ENCODE results near the gene PAX4.

The PAX4 gene, protein sequence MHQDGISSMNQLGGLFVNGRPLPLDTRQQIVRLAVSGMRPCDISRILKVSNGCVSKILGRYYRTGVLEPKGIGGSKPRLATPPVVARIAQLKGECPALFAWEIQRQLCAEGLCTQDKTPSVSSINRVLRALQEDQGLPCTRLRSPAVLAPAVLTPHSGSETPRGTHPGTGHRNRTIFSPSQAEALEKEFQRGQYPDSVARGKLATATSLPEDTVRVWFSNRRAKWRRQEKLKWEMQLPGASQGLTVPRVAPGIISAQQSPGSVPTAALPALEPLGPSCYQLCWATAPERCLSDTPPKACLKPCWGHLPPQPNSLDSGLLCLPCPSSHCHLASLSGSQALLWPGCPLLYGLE

DNA sequence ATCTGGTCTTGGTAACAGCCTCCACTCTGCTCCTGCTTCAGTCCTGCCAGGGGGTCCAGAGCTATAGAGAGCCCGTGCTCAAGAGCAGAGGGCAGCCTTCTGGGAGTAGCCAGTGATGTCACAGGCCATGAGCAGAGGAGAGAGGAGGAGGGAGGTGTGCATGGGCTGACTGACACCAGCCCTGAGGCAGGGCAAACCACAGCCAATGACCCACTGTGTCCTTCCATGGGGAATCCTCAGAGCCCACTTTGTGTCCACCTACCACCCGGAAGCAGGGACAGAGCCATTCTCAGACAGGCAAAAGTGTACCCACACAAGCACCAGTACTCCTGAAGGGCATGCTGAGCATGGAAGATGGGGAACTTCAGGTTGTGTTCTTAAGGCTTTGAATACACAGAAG is at the start of gene PAX4:
Gene PAX4, minus strand, starts transcription at position 101 of the 400 bp plus-strand sequence. CDS start 2,214 bp downstream, outside the sequence.
- H3K27ac ChIP-seq: no peak within 1 kb of the TSS
- DNase-seq (ENCODE audit: low read depth, low spot score): no peak

DNA sequence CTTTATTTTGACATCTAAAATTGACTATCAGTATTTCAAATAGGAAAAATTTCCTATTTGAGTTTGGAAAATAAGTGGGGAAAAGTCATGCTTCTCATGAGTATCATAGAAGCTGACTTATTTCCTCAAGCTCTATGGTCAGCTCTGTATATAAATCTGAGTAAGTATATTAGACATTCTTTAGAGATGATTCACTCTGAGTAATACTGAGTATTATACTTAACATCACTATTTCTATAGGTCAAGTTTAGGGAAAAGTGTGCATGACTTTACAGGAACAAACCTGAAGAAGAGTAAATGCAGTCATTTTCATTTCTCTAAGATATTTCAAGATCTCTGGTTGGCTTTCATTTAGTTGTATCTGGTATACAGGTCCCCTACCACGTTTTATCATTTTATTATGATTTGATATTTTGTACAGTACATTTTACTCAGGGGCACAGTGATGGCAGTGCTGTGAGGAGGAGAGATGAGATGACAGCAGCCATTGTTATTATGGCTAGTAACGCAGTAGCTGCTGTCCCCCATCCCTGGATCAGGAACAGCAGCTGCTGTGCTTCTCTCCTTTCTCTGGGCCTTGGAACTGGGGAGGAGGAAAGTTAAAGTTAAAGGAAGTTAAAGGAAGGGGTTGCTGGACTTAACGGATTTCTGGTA is 49.2 kb upstream of the PAX4 start:
- peak; percentile 31 for DNase-seq (ENCODE audit: low read depth, low spot score)
- H3K27ac ChIP-seq: peak overlapping the region; percentile 79

DNA sequence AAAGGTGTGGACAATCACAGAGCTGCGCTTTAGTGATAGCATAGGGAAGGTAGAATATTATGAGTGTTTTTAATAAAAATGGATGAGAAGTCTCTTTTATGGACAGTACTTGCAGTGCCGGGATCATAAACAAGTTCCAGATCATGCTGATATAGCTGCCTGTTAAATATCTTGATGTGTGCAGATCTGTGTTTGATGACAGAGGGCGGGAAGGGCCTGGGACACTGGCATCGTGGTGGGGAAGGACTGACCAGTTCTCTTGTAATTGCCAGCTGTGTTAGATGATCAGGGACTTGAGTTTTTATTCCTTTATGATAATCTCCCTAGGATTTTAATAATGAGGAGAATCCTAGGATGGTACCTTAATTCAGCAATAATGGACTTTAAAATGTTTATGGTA is 48.7 kb upstream of the PAX4 start:
- peak overlapping the region; percentile 79 for H3K27ac ChIP-seq
- DNase-seq (ENCODE audit: low read depth, low spot score): no peak

DNA sequence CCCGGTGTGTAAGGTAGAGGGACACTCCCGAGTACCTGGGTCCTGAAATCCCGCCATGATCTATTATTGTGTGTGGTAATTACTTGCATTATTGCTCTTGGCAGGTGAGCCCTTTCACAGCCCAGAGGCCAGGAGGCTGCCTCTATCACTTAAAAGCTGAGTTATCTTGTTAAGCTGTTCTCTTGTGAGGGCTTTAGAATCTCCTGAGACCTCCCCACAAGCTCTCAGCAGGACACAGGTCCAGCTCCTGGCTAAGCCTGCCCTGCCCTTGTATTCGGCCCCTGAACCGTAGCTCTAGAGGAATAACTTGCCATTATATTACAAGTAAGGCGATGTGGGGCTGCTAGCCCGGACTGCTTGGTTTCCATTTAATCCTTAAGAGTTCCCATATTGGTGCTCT is 48.0 kb upstream of the PAX4 start:
- DNase-seq (ENCODE audit: low read depth, low spot score): no peak
- peak overlapping the region; percentile 79 for H3K27ac ChIP-seq

DNA sequence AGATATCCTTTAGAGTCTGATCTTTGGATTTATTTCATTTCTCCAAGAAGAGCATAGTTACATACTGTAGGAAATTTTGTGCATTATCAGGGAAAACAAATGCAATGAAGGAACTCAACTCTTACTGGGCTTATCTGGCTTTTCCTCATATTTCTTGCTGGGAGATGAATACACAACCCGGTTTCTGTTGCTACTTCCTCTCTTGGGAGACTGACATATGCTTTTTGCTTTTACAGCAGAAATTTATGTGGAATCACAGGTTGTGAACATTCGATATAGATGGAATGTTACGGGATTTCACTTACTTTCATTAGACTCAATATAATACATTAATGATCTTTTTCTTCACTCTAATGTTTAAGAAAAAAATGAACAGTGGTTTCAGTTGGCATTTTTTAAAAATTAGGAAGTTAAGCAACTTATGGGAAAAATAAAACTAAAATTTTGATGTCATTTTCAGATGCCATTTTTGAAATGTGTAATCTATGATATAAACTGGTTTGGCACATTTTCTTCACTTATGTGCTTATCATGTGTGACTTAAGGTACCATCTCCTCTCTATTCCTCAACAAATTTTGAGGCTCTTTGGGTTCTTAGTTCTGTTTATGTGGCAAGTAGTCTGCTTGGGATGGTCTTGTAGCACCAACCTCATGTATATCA is 41.2 kb upstream of the PAX4 start:
- DNase-seq (ENCODE audit: low read depth, low spot score): no peak
- H3K27ac ChIP-seq: no peak overlapping the region

DNA sequence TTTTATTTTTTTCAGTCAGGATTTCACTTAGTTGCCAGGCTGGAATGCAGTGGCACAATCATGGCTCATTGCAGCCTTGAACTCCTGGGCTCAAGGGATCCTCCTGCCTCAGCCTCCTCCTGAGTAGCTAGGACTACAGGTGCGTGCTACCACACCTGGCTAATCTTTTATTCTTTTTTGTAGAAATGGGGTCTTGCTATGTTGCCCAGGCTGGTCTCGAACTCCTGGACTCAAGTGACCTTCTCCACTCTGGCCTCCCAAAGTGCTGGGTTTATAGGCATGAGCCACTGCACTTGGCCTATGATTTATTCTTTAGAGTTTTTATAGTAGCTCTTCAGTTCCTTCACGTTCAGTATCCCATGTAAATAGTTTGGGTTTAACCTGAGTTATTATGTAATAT is 39.6 kb upstream of the PAX4 start:
- no peak for DNase-seq (ENCODE audit: low read depth, low spot score)
- H3K27ac ChIP-seq: no peak overlapping the region

DNA sequence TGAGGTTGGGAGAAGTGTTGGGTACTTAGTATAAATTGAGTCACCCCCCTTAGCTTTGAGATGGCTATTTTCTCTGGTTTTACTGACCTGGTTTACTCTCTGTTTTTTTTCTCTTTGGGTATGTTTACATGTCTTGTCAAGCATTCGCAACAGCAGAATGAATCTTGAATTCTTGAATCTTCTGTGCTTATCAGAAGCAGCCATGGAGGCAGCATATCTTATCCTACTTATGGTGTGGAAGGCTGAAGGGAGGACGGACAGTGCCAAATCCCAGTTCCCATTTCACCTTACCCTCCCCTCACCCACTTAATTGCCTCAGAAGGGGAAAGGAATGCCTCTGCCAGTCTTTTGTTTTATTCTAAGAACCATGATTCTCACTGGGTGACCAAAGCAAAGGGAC is 37.8 kb upstream of the PAX4 start:
- H3K27ac ChIP-seq: no peak overlapping the region
- no peak for DNase-seq (ENCODE audit: low read depth, low spot score)

DNA sequence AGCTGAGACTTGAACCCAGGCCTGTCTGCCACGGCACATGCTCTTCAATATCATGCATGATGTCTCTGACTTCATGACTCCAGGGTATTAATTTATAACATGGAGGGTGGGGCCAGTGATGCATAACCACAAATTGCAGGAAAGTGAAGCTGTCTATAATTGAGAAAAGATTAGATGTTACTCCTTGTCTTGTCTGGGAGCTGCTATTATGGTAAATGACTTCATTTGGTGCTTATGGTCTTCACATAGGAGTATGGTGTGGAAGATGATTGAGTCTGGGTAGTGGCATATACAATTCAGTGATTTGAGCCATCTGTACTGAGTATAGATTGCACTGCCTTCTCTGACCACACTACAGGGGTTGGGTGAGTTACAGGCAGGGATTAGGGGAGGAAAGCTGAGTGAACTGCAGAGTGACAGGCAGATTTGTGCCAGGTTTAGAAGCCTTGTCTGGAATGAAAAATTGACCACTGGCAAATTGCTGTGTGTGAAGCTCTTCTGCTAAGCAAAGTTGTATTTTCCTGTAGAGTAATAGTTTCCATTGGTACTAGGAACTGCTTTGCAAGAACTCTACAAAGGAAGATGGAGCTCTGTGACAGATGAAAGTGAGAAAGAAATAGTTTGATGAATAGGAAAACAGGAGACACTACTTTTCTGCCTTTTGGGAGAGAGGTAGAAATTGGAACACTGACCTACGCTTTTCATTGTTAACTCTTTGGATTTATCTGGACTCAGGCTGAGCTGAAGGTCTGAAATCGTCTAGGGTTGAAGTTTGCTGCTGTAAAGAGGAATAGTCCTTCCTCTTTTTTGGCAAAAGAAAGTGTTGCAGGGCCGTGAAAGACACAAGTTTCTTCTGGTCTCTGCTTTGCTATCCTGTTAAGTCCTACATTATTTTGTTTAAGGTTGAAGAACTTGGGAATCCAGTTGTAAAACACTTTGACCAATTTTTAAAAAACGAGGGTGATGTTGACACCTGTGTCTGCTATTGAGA is 36.8 kb upstream of the PAX4 start:
- H3K27ac ChIP-seq: no peak overlapping the region
- no peak for DNase-seq (ENCODE audit: low read depth, low spot score)

DNA sequence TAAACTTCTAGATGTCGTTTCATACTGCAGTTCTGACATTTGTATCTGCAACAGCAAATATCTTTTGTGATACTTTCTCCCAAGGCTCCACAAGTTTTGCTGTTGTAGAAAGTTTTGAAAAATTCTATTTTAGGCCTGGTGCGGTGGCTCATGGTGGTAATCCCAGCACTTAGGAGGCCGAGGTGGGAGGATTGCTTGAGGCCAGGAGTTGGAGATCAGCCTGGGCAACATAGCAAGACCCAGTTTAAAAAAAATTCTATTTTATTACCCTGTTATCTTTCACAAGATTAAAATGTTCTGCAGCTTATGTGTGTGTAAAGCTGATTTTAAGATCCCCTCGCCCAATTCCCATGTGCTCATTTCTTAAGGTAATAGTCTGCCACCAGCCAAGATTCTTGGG is 35.5 kb upstream of the PAX4 start:
- H3K27ac ChIP-seq: no peak overlapping the region

DNA sequence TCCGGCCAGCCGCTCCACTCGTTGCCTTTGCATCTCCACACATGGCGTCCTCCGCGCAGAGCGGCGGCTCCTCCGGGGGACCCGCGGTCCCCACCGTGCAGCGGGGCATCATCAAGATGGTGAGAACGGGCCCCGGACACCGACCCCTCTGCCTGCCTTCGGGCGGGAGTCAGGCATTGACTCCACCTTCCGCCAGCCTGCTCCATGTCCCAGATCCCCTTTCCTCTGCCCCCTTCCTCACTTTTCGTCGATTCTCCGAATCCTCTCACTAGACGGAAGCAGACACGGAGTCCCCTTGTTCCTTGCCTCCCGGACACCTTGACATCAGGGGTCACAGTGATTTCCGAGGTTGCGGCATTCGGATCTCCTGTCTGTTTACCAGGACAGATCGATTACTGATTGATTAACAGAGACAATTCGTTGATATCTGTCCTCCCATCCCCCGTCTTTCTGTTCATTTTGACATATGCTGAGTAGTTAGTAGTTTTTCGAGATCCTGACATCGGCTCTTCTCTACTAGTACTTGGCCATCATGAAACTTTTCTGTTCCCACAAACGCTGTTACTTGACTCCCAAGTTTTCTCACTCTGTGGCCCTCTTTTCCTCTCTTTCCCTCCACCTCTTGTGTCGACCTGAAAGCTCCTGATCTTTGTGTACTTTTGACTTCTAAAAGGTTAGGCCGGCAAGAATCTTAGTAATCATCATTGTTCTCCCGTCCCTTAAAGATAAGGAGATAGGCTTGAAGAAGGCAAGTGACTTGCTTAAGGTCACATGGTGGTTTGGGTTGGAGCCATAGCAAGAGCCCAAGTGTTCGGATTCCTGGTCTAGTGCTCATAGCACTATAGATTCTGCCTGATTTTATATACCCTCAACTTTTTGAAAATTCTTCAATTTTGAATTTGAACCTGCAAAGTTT is 34.6 kb upstream of the PAX4 start:
- no peak for DNase-seq (ENCODE audit: low read depth, low spot score)
- peak overlapping the region; percentile 74 for H3K27ac ChIP-seq

More for the DNA sequence above, 35.5 kb upstream of the PAX4 start:
- no peak for DNase-seq (ENCODE audit: low read depth, low spot score)

DNA sequence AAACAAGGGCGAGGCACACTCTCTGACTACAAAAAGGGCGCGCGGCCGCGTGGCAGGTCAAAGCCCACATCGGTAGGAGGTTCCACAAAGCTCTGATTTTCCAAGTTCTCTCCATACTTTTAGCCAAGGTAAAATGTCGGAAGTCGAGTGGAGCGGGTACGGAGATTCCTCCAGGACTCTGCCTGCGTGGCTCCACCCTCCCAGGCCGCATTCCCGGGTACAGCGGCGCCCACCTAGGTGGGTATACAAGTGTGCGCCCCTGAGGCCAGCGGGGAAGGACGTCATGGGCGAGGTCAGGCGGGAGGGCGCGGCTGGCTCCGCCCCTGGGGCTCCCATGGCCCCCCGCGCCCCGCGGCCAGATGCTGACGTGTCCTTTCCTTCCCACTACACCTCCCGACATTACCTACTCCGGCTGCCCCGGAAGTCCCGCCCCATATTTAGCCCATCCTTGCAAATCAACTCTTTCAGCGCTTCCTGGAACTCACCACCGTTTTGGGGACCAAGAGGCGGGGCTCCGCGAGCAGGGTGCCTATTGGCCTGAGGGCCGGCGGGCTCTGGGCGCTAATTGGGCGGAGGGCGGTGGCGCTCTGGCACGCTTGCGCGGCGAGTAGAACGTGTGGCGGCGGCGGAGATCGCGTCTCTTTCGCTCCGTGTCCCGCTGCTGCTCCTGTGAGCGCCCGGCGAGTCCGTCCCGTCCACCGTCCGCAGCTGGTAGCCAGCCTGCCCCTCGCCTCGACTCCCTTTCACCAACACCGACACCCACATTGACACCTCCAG is 33.8 kb upstream of the PAX4 start, which contains the start of gene SND1:
Gene SND1, plus strand, starts transcription at position 639 of the 777 bp plus-strand sequence. CDS start 180 bp downstream, outside the sequence.
- peak; percentile 94 for DNase-seq (ENCODE audit: low read depth, low spot score)
- H3K27ac ChIP-seq: peak within 1 kb of the TSS; percentile 74

DNA sequence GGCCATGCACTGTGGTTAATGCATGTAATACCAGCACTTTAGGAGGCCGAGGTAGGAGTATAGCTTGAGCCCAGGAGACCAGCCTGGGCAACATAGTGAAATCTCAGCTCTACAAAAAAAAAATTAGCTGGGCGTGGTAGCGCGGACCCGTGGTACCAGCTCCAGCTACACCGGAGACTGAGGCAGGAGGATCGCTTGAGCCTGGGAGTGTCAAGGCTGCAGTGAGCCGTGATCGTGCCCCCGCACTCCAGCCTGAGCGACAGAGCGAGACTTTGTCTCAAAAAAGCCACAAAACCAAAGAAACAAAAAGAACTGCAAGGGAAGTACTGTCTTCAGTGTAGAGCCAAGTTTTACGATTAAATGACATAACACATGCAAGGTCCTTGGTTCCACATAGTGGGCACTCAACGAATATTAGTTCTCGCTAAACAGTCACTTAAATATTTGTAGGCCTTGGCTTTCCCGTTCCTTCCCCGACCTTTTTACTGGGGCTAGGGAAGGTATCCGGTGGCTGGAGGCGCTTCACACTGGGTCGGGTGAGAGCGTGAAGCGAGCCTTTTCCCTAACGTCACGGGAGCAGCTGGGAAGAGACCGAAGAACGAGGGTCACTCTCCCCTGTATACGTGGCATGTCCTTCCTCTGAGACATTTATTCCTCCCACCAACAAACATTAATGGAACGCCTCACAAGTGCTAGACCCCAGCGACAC is 33.1 kb upstream of the PAX4 start:
- H3K27ac ChIP-seq: peak overlapping the region; percentile 74
- no peak for DNase-seq (ENCODE audit: low read depth, low spot score)

DNA sequence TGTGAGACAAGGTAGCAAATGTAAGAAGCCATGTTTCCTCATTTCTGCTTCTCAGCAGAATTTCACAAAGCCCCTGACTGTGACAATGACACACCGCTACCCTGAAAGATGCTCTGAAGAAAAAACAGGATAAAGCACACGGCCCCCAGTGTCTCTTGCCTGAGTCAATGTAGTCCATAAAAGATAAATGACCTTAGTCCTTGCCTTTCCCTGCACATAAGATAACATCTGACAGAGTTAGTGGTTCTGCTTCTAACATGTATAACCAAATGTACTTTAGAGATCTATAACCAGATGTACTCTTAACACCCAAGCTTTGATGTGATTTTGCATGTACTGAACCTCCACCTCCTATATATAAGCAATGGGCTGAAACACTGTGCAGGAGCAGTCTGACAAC is 31.0 kb upstream of the PAX4 start:
- H3K27ac ChIP-seq: no peak overlapping the region
- no peak for DNase-seq (ENCODE audit: low read depth, low spot score)

DNA sequence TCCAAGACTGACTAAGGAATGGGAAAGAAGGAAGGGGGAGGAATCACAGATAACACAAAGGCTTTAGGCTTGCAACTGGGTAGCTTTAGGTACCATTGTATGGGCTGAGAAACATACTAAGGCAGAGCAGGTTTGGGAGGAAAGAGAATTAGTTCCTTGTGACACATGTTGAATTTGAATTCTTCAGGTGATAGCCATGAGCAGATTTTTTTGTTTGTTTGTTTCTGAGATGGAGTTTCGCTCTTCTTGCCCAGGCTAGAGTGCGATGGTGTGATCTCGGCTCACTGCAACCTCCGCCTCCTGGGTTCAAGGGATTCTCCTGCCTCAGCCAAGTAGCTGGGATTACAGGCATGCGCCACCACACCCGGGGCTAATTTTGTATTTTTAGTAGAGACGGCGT is 29.7 kb upstream of the PAX4 start:
- no peak overlapping the region for H3K27ac ChIP-seq
- no peak for DNase-seq (ENCODE audit: low read depth, low spot score)

DNA sequence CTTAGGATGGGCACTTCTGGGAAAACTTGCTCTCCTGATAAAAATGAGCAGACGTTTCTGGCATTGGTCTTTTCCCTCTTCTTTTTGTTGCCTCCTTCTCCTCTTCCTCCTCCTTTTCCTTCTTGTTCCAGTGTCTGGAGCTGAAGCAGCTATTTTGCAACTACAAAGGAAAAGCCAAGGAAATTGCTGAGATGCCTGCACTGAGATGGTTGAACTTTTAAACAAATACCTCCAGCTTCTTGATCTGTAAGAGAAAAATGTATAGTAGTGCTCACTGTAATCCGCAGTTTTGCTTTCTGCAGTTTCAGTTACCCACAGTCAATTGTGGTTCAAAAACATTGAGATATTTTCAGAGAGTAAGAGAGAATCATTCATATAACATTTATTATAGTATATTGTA is 26.5 kb upstream of the PAX4 start:
- no peak overlapping the region for H3K27ac ChIP-seq
- DNase-seq (ENCODE audit: low read depth, low spot score): no peak

DNA sequence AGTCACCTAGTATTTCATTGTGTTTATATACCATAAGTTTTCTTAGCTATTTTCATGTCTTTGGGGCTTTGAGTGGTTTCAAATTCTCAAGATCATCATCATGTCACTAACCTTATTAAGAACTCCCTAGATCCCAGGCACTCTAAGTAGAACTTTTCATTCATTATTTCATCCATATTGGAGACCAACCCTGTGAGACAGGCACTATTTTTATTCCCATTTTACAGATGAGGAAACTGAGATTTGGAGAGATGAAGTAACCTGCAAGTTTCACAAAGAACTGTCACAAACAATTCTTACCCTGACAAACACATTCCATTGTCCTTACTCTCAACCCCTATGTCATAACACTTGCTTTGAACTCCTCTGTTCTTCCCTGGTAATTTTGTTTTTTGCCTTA is 20.3 kb upstream of the PAX4 start:
- no peak for DNase-seq (ENCODE audit: low read depth, low spot score)
- H3K27ac ChIP-seq: no peak overlapping the region

DNA sequence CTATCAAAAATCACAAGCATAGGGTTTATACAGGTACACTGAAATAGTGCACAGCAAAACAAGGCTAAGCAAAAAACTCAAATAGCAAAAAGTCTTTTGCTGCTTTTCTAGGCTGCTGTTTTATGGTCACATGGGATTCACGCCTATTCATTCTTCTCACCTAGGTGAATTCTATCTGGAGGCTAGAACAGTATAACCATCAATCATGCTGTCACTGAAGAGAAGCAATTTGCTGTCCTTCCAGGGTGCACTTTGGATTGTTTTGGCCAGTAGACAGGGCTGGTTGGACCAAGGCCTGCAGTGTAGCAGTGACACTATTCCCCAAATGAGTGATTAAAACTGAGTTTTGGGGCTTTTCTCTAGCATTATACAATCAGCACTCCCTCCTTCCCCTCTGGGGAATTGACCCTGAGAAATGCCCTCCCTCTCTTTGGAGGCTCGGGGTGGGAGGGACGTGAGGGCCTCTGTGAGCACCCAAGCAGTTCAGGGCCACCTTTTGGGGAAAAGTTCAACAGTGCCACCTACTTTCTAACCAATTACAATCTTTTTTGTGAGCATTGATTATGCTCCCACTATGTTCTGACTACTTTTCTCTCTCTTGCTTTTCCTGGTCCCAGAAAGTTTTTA is 17.8 kb upstream of the PAX4 start:
- no peak overlapping the region for H3K27ac ChIP-seq
- no peak for DNase-seq (ENCODE audit: low read depth, low spot score)
